Adrenal gland (tissue), 5 donors: ENCODE results near the gene B3GLCT.

Experiments used
- POLR2A ChIP-seq, 2 donors: fragments of 450-650 bp; IDR thresholded peaks; one replicate each; pipeline ENCODE4 v1.6.1; 2017; ENCODE audit warnings: antibody characterized with exemption in 2 of 2, mild to moderate bottlenecking in 2 of 2, moderate library complexity in 1 of 2
- TF ChIP-seq, protein P1 (sequence below), 6 experiments: fragments of 450-650 bp in 4 of 6; fragments of 200-600 bp in 2 of 6; sonication (generic) in 1 of 6; IDR thresholded peaks; 1 replicate in 5 of 6; 2 replicates in 1 of 6; pipeline versions ENCODE4 v1.5.1 to v1.8.0; 2016 to 2021; ENCODE audit warnings: antibody characterized with exemption in 6 of 6, mild to moderate bottlenecking in 2 of 6, moderate library complexity in 1 of 6
- donor health status: DM: no; HTN: no; CAD: no.

DNA sequence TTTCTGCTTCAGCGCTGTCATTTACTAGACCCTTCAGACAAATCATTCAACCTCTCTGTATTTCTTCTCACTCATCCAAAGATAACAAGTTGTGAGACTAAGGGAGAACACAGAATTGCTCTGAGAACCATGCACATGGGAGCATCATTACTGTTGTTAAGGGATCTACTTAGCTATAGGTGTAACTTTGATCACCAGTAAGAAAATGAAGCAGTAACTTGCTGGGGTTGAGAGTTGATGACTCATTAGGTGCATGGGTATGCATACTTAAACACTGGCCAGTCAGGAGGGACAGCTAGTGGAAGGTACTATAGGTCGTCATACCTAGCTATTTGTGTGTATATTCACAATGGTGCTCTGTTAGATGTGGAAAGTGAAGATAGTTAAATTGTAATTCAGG lies 61.5 kb downstream of the B3GLCT start:
- TF ChIP-seq, protein P1, sequence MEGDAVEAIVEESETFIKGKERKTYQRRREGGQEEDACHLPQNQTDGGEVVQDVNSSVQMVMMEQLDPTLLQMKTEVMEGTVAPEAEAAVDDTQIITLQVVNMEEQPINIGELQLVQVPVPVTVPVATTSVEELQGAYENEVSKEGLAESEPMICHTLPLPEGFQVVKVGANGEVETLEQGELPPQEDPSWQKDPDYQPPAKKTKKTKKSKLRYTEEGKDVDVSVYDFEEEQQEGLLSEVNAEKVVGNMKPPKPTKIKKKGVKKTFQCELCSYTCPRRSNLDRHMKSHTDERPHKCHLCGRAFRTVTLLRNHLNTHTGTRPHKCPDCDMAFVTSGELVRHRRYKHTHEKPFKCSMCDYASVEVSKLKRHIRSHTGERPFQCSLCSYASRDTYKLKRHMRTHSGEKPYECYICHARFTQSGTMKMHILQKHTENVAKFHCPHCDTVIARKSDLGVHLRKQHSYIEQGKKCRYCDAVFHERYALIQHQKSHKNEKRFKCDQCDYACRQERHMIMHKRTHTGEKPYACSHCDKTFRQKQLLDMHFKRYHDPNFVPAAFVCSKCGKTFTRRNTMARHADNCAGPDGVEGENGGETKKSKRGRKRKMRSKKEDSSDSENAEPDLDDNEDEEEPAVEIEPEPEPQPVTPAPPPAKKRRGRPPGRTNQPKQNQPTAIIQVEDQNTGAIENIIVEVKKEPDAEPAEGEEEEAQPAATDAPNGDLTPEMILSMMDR (IDR thresholded peaks at IDR 0.05) = no peak
- no peak for TF ChIP-seq POLR2A (IDR thresholded peaks at IDR 0.05)
